Ovary (tissue), 9 donors: ENCODE data around the gene GTPBP8. TPM values are rescaled to one million over a fixed set of nuclear protein-coding genes. Genes with fewer than 3 reads are reported as not detected.

ENCODE experiments used
- DNase-seq, 5 donors: peaks; one replicate each; pipeline ENCODE4 v3.0.0-alpha.2; 2019 to 2020
- H3K27ac ChIP-seq, 2 donors: fragments of 200-600 bp; one replicate each; pipeline versions ENCODE4 v1.5.1 to v1.8.0; 2019 to 2022
- H3K27me3 ChIP-seq: fragments of 200-600 bp; one replicate; pipeline ENCODE4 v1.8.0; 2022
- H3K36me3 ChIP-seq: fragments of 200-600 bp; sonication (generic); one replicate; pipeline ENCODE4 v1.5.1; 2019
- H3K4me1 ChIP-seq: one replicate; pipeline ENCODE4 v1.8.1; 2013; ENCODE audit warnings: mild to moderate bottlenecking, moderate library complexity; ENCODE audit not compliant: insufficient read depth
- H3K4me3 ChIP-seq: fragments of 200-600 bp; sonication (generic); one replicate; pipeline ENCODE4 v1.5.1; 2017
- H3K9me3 ChIP-seq, 2 donors: fragments of 200-600 bp in 1 of 2; sonication (generic) in 1 of 2; one replicate each; pipeline versions ENCODE4 v1.5.1 to v1.8.1; 2013 to 2019; ENCODE audit warnings: mild to moderate bottlenecking in 1 of 2, moderate library complexity in 1 of 2
- EP300 ChIP-seq: sonication (generic); formaldehyde crosslinking; IDR thresholded peaks from one replicate; pipeline ENCODE4 v1.6.1; 2017; ENCODE audit warnings: antibody characterized with exemption
- POLR2A ChIP-seq: fragments of 450-650 bp; IDR thresholded peaks from one replicate; pipeline ENCODE4 v1.6.1; 2017; ENCODE audit warnings: antibody characterized with exemption, mild to moderate bottlenecking, moderate library complexity
- WGBS, 3 donors: extraction: QIAGEN DNeasy Blood & Tissue Kit in 1 of 3; methylation state at CpG; one replicate each; pipeline versions ENCODE4 v1.1.5 to v1.1.7; 2013 to 2017; 5-methylcytosine and 5-hydroxymethylcytosine counted together
- intact Hi-C, 4 donors: fragments of 100-400 bp; cut with DNase I; formaldehyde crosslinking; loops; one replicate each; pipeline versions ENCODE4 v1.11.0 to v1.15.1; 2022 to 2023
- polyA plus RNA-seq, 2 donors: library from polyadenylated mRNA; stranded (reverse); fragments of 200-250 nt in 1 of 2; fragments of 350-450 nt in 1 of 2; fragmentation: Illumina TruSeq in 1 of 2; extraction: RNeasy Lipid Tissue Mini Kit (QIAGEN cat#74804) in 1 of 2; gene quantifications; one replicate each; pipeline ENCODE4 v1.2.3, GENCODE V29; 2013 to 2014
- total RNA-seq, 7 donors: library from RNA; depleted of rRNA in 2 of 7; stranded (reverse); fragments of >200 nt in 2 of 7; fragmentation: NEBNext Ultra II Directional in 3 of 7; extraction: Animal tissue kit (Norgen Biotek cat#: 25700) in 3 of 7; gene quantifications; one replicate each; pipeline versions ENCODE4 v1.1.0 to v1.2.4, GENCODE V29; 2016 to 2023
- TF ChIP-seq, protein P1 (sequence below), 3 donors: fragments of 450-650 bp in 2 of 3; fragments of 200-600 bp in 1 of 3; IDR thresholded peaks; one replicate each; pipeline versions ENCODE4 v1.5.1 to v1.8.0; 2016 to 2022; ENCODE audit warnings: antibody characterized with exemption in 3 of 3, mild to moderate bottlenecking in 1 of 3
- donor health status: DM: no; HTN: no; CAD: no; lungs with moderate emphysema.
- donor health status: DM: no; HTN: no; CAD: no.
- donor health status: Bipolar disorder and iron deficiency.
- donor health status: DM: yes; HTN: yes; CAD: no.
- donor health status: DM: no; HTN: no; CAD: no.
- donor health status: DM: yes; HTN: yes; CAD: no.

Gene GTPBP8
- total and polyA plus RNA-seq, 9 donors = 9.7 to 30.6 (median 13.0) TPM

GRCh38 chr3:112963683-112964082 is 27.1 kb upstream of the GTPBP8 start:
- Histone ChIP-seq H3K4me1 (no peaks in the 10 kb centered on the region), H3K4me3 (no peak overlapping the region), H3K27me3 (peaks cover 3% of the 10 kb centered on the region), H3K36me3 (no peaks in the 10 kb centered on the region), H3K27ac (no peak overlapping the region), H3K9me3 (no peaks in the 10 kb centered on the region)
- TF ChIP-seq POLR2A (no peak), EP300 (no peak)
- TF ChIP-seq, protein P1, sequence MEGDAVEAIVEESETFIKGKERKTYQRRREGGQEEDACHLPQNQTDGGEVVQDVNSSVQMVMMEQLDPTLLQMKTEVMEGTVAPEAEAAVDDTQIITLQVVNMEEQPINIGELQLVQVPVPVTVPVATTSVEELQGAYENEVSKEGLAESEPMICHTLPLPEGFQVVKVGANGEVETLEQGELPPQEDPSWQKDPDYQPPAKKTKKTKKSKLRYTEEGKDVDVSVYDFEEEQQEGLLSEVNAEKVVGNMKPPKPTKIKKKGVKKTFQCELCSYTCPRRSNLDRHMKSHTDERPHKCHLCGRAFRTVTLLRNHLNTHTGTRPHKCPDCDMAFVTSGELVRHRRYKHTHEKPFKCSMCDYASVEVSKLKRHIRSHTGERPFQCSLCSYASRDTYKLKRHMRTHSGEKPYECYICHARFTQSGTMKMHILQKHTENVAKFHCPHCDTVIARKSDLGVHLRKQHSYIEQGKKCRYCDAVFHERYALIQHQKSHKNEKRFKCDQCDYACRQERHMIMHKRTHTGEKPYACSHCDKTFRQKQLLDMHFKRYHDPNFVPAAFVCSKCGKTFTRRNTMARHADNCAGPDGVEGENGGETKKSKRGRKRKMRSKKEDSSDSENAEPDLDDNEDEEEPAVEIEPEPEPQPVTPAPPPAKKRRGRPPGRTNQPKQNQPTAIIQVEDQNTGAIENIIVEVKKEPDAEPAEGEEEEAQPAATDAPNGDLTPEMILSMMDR (IDR thresholded peaks at IDR 0.05) = no peak
- intact Hi-C loops = no loop called here
- no peak for DNase-seq

GRCh38 chr3:112965656-112966055 is 25.1 kb upstream of the GTPBP8 start:
- WGBS, 3 donors = 91 to 96% (median 96%) methylated on average over 6 of the region's 6 CpGs
- intact Hi-C loops = no loop called here
- no peaks in the 10 kb centered on the region for H3K36me3 ChIP-seq

DNA sequence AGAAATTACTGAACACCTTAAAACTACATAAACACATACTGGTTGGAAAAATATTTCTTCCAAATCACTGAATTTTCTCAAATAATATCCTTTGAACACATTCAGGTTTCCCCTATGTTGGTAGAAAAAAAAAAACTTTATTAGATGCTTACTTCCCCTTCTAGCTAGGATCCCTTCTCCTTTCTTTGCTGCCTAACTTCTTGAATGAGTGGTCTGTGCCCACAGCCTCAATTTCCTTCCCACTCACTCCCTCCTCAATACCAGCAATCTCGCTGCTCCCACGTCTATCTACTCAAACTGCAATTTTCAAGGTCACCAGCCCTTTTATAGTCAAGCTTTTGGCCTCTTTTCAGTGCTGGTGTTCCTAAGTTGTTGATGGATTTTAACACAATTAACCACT is 24.2 kb upstream of the GTPBP8 start:
- no peak for DNase-seq
- intact Hi-C loops = no loop called here
- Histone ChIP-seq H3K36me3 (no peaks in the 10 kb centered on the region), H3K4me1 (no peaks in the 10 kb centered on the region), H3K27me3 (no peaks in the 10 kb centered on the region), H3K27ac (no peak overlapping the region), H3K4me3 (no peak overlapping the region), H3K9me3 (no peaks in the 10 kb centered on the region)
- whole genome bisulfite sequencing, 3 donors = 0 to 12% (median 2%) methylated on average over 2 of the region's 2 CpGs
- TF ChIP-seq POLR2A = no peak
- no peak for TF ChIP-seq EP300
- TF ChIP-seq, protein P1 (IDR thresholded peaks at IDR 0.05) = no peak

More at GRCh38 chr3:112965656-112966055, 25.1 kb upstream of the GTPBP8 start:
- Histone ChIP-seq H3K27me3 (peaks cover 3% of the 10 kb centered on the region), H3K27ac (no peak overlapping the region), H3K4me1 (no peaks in the 10 kb centered on the region), H3K4me3 (no peak overlapping the region), H3K9me3 (no peaks in the 10 kb centered on the region)
- no peak for DNase-seq
- TF ChIP-seq, protein P1 (IDR thresholded peaks at IDR 0.05) = no peak
- no peak for TF ChIP-seq POLR2A
- TF ChIP-seq EP300 = no peak

- no peak overlapping the region for H3K27ac ChIP-seq
- intact Hi-C loops = no loop called here
- WGBS, 3 donors = 99 to 100% (median 100%) methylated on average over 1 of the region's 1 CpG
- TF ChIP-seq POLR2A = no peak
- no peak overlapping the region for H3K4me3 ChIP-seq
- H3K4me1 ChIP-seq = no peaks in the 10 kb centered on the region
- no peaks in the 10 kb centered on the region for H3K27me3 ChIP-seq
- DNase-seq = no peak
- H3K9me3 ChIP-seq = no peaks in the 10 kb centered on the region
- no peaks in the 10 kb centered on the region for H3K36me3 ChIP-seq
Measured at GRCh38 chr3:112967425-112967824, 23.4 kb upstream of the GTPBP8 start.

GRCh38 chr3:112967828-112968227 is 23.0 kb upstream of the GTPBP8 start:
- Histone ChIP-seq H3K27ac (no peak overlapping the region), H3K36me3 (no peaks in the 10 kb centered on the region), H3K27me3 (no peaks in the 10 kb centered on the region), H3K9me3 (no peaks in the 10 kb centered on the region), H3K4me3 (no peak overlapping the region), H3K4me1 (no peaks in the 10 kb centered on the region)
- no peak for TF ChIP-seq POLR2A
- TF ChIP-seq EP300 = no peak
- TF ChIP-seq, protein P1 (IDR thresholded peaks at IDR 0.05) = no peak
- 81 to 84% (median 84%) methylated on average over 1 of the region's 1 CpG for WGBS, 3 donors
- intact Hi-C loops = no loop called here
- DNase-seq = no peak
